GM12865 (cell line): Measurements from ENCODE around the gene GLIS1.

Experiments used
- DNase-seq: peaks from one replicate; pipeline ENCODE4 v3.0.0; 2010; ENCODE audit warnings: low read depth
- H3K4me3 ChIP-seq: 2 replicates; pipeline ENCODE4 v1.5.1; 2011; ENCODE audit warnings: mild to moderate bottlenecking, low read depth, low read length, control low read depth
- CTCF ChIP-seq: IDR thresholded peaks from 2 replicates; pipeline ENCODE4 v1.5.1; 2011; ENCODE audit warnings: low read length, control low read depth, low read depth, inconsistent platforms; ENCODE audit not compliant: insufficient read depth; ENCODE audit errors: missing control alignments

GLIS1 gene

DNA sequence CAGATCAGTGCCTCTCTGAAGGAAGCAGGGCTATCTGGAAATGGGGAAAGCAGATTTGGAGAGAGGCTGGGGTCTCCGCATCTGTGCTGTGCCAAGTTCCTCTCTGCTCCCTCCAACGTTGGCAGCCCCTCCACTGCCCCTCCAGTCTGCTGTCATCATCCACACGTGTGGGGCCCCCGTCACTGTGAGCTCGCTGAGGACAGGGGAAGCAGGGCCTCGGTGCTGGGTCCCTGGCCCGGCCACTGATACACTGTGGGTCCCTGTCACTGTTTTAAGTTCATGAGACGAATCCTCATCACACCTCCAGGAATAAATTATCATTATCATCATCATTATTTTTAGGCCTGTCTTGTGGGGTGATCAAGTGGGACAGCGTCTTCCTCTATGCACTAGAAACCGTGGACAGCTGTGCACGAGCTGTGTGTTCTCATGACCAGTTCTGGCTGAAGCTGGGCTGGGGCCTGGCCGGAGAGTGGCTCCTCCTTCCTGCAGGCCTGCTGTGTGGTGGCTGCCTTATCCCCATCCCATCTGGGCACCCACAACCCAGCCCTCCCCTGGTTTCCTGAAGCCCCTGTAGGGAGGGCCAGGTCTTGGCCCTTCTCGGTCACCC, 227.5 kb downstream of the GLIS1 start:
- DNase-seq, result no peak
- no peak for TF ChIP-seq CTCF

GRCh38 chr1:53510215-53510614, 228.7 kb downstream of the GLIS1 start:
- H3K4me3 ChIP-seq, result no peak overlapping the region
- no peak for DNase-seq
- no peak for TF ChIP-seq CTCF

More for the DNA sequence above, 227.5 kb downstream of the GLIS1 start:
- no peak overlapping the region for H3K4me3 ChIP-seq

GRCh38 chr1:53509775-53510174, 229.2 kb downstream of the GLIS1 start:
- no peak for TF ChIP-seq CTCF
- no peak for DNase-seq
- no peak overlapping the region for H3K4me3 ChIP-seq

DNA sequence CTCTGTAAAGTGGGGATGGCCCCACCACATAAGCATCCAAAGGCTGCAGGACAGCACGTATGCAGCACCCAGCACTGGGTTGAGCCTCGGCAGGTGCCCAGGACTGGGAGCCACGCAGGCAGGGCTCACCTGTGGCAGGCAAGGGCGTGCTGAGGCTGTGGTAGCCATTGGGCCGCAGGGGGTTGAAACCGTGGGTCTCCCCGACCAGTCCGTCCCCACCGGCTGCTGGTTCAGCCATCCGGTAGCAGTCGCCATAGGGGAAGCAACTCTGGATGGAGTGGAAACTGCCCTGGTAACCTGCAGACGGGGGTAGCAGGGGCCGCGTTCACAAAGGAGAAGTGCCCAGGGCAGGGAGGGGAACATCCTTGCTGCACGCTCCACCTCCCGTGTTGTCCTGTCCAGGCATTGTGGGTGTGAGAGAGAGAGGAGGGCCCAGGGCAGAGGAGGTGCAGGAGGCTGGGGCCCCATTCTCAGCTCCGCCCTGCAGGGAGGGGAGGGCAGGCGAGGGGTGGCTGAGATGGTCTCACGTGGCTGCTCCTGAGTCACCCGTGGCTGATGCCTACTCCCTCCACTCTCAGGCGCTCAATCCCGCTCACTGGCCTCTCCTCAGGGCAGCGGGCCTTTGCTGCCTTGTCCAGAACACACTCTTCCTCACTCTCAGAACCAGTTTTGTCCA, 229.8 kb downstream of the GLIS1 start:
- no peak for TF ChIP-seq CTCF
- no peak for DNase-seq
- no peak overlapping the region for H3K4me3 ChIP-seq

GRCh38 chr1:53508056-53508990, 230.6 kb downstream of the GLIS1 start:
- no peak for DNase-seq
- TF ChIP-seq CTCF, result no peak
- no peak overlapping the region for H3K4me3 ChIP-seq

DNA sequence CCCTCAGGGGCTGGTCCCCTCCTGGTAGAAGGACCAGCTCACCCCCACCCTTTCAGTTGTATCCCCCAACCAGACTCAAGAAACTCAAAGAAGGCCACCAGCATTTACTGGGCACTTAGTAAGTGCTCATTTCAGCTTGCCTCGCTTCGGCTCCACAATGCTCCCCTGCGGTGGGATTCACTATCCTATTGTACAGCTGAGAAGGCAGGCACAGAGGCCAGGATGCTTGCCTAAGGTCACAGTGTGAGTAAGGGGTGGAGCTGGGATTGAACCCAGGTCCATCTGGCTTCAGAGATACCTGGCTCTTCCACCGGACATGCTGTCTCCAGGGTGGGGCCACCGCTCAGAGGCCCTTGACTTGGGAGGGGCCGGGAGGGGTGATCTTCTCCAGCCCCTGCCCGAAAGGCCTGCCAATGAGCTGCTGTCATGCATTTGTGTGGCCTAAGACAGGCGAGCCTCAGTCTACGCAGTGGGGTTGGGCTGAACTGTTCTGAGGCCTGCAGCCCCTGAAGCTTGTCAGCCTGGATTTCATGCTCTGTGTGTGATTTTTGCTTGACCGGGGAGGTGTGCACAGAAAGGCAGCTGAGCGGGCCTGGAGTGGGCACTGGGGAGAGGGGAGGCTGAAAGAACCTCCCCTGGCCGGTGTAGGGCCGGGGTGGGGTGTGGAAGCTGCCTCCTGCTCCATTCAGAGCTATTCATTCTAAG, 231.7 kb downstream of the GLIS1 start:
- no peak for TF ChIP-seq CTCF
- H3K4me3 ChIP-seq, result no peak overlapping the region
- DNase-seq, result no peak
